ENCODE results near the gene LY6G5C. TPM values are rescaled to one million over a fixed set of nuclear protein-coding genes. Genes with fewer than 3 reads are reported as not detected.

Gene LY6G5C
- total RNA-seq, 1 experiment from 2014 or later, result 0.62 TPM

DNA sequence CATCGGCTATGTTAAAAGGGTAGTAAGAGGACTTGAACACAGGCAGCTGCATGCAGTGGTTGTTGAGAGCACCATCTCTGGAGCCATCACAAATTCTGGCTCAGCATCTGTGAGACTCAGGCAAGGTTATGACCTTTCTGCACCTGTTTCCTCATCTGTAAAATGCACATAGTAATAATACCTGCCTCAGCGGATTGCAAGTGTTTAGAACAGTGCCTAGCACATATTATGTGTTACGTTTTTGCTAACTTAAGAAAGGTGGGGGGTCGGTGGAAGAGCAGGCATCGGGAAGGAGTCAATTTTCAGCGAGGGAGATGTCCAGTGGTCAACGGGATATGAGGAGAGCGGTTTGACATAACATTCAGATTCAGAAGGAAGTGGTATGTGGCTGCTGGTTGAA, 2.9 kb downstream of the LY6G5C start:
- POLR2A ChIA-PET, result no interaction called here
- intact Hi-C loops (cut with micrococcal nuclease; ENCODE audit: unreplicated experiment) (no loop called here), in situ Hi-C loops (cut with HindIII; ENCODE audit: low pct_unique_long_range_greater_than_20kb, low sequenced_read_pairs) (no loop called here)
- TF ChIP-seq TCF7L2 (IDR thresholded peaks at IDR 0.05; ENCODE audit: low read depth, low read length), result no peak
- TF ChIP-seq CTCF (IDR thresholded peaks at IDR 0.05), result no peak
- no peak for TF ChIP-seq SIN3A (IDR thresholded peaks at IDR 0.05; ENCODE audit: borderline replicate concordance, insufficient read depth, low read depth, low read length)
- TF ChIP-seq POLR2AphosphoS5 (IDR thresholded peaks at IDR 0.05; ENCODE audit: low read depth, low read length), result no peak
- TF ChIP-seq, protein P1, sequence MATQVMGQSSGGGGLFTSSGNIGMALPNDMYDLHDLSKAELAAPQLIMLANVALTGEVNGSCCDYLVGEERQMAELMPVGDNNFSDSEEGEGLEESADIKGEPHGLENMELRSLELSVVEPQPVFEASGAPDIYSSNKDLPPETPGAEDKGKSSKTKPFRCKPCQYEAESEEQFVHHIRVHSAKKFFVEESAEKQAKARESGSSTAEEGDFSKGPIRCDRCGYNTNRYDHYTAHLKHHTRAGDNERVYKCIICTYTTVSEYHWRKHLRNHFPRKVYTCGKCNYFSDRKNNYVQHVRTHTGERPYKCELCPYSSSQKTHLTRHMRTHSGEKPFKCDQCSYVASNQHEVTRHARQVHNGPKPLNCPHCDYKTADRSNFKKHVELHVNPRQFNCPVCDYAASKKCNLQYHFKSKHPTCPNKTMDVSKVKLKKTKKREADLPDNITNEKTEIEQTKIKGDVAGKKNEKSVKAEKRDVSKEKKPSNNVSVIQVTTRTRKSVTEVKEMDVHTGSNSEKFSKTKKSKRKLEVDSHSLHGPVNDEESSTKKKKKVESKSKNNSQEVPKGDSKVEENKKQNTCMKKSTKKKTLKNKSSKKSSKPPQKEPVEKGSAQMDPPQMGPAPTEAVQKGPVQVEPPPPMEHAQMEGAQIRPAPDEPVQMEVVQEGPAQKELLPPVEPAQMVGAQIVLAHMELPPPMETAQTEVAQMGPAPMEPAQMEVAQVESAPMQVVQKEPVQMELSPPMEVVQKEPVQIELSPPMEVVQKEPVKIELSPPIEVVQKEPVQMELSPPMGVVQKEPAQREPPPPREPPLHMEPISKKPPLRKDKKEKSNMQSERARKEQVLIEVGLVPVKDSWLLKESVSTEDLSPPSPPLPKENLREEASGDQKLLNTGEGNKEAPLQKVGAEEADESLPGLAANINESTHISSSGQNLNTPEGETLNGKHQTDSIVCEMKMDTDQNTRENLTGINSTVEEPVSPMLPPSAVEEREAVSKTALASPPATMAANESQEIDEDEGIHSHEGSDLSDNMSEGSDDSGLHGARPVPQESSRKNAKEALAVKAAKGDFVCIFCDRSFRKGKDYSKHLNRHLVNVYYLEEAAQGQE (IDR thresholded peaks at IDR 0.05; ENCODE audit: insufficient read depth in 1 of 2, low read depth in 2 of 2, low read length in 1 of 2), result no peak
- H3K4me3 ChIP-seq (ENCODE audit: low read depth in 2 of 2, low read length in 2 of 2), result no peak overlapping the region
- CTCF ChIA-PET, result no interaction called here
- H3K4me1 ChIP-seq (ENCODE audit: control insufficient read depth, insufficient read depth, low read length), result peaks cover 4% of the 10 kb centered on the region; the same call in 1 of the 2 replicates
- ATAC-seq (no peak), DNase-seq (ENCODE audit: low read depth, low spot score) (no peak)
- H3K27ac ChIP-seq (ENCODE audit: low read length), result no peak overlapping the region
- BruUV-seq (replicated peaks), result no TSS peak
- no peaks in the 10 kb centered on the region for H3K36me3 ChIP-seq (ENCODE audit: control insufficient read depth, insufficient read depth, low read length)
- H3K9me3 ChIP-seq (ENCODE audit: control insufficient read depth, insufficient read depth, low read depth, low read length), result no peaks in the 10 kb centered on the region
- no peaks in the 10 kb centered on the region for H3K27me3 ChIP-seq (ENCODE audit: control insufficient read depth, insufficient read depth, low read length)

DNA sequence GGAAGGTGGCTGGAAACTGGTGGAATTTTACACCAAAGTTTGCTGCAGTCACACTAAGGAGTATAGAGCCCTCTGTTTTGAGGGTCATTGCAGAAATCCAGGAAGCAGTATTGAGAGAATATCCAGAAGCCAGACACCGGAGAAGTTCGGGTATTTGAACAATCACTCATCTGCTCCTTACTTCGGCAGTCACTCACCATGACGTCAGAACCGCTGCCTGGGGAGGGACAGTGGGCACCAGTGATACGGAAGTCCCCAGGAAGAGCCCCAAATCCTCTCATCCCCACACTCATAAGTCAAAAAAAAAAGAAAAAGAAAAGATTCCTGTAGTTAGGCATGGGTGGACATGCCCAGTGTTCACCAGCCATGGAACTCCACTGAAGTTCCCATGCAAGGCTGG, 4.0 kb downstream of the LY6G5C start:
- ATAC-seq, result no peak
- H3K27me3 ChIP-seq (ENCODE audit: control insufficient read depth, insufficient read depth, low read length), result no peaks in the 10 kb centered on the region
- in situ Hi-C loops (cut with HindIII; ENCODE audit: low pct_unique_long_range_greater_than_20kb, low sequenced_read_pairs) (no loop called here), intact Hi-C loops (cut with micrococcal nuclease; ENCODE audit: unreplicated experiment) (no loop called here)
- H3K4me1 ChIP-seq (ENCODE audit: control insufficient read depth, insufficient read depth, low read length), result peaks cover 4% of the 10 kb centered on the region; the same call in 1 of the 2 replicates
- no peaks in the 10 kb centered on the region for H3K9me3 ChIP-seq (ENCODE audit: control insufficient read depth, insufficient read depth, low read depth, low read length)
- ChIA-PET POLR2A (no interaction called here), CTCF (no interaction called here)
- H3K36me3 ChIP-seq (ENCODE audit: control insufficient read depth, insufficient read depth, low read length), result no peaks in the 10 kb centered on the region; the same call in 1 of the 2 replicates
- TF ChIP-seq SIN3A (IDR thresholded peaks at IDR 0.05; ENCODE audit: borderline replicate concordance, insufficient read depth, low read depth, low read length) (no peak), TCF7L2 (IDR thresholded peaks at IDR 0.05; ENCODE audit: low read depth, low read length) (no peak), CTCF (IDR thresholded peaks at IDR 0.05) (no peak), POLR2AphosphoS5 (IDR thresholded peaks at IDR 0.05; ENCODE audit: low read depth, low read length) (no peak)
- TF ChIP-seq, protein P1 (IDR thresholded peaks at IDR 0.05; ENCODE audit: insufficient read depth in 1 of 2, low read depth in 2 of 2, low read length in 1 of 2), result no peak
- DNase-seq (ENCODE audit: low read depth, low spot score), result no peak
- BruUV-seq (replicated peaks), result no TSS peak
- H3K4me3 ChIP-seq (ENCODE audit: low read depth in 2 of 2, low read length in 2 of 2), result no peak overlapping the region
- H3K27ac ChIP-seq (ENCODE audit: low read length), result no peak overlapping the region

All from Panc1 (cell line).